ENCODE results near the gene KIAA1328. TPM values are rescaled to one million over a fixed set of nuclear protein-coding genes. Genes with fewer than 3 reads are reported as not detected.
A peak's percentile ranks its signal among the peaks of the same experiment; 100 is the strongest.

The KIAA1328 gene
- total and polyA plus RNA-seq, 2 donors (not counting 3 experiments of a cell fraction or from before 2014, with no cell fraction given) = 2.7 to 6.5 TPM

DNA sequence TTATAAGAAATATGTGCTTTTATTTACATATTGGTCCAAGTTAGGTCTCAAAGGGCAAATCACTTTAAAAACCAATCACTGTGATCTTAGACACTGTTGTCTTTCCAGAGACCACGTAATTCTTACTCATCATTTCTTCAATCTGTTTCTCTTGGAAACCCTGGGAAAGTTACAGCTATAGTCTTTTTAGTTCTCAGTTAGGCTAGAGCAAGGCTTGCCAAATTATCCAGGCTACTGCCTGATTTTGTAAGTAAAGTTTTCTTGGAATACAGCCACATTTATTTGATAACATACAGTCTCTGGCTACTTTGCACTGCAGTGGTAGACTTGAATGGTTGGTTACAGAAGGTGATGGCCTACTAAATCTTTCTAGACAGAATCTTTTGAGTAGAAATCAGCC is 106.0 kb downstream of the KIAA1328 start:
- dilution Hi-C loops (cut with MboI; ENCODE audit: extremely low pct_ligation_motif_present, low sequenced_read_pairs) = no loop called here
- Histone ChIP-seq H3K79me2 (ENCODE audit: control insufficient read depth, insufficient read depth, low read length) (no peaks in the 10 kb centered on the region), H3K36me3 (ENCODE audit: control insufficient read depth in 2 of 2, extremely low read depth in 1 of 2, insufficient read depth in 2 of 2, low read length in 2 of 2) (no peaks in the 10 kb centered on the region), H3K9me1 (replicated peaks; ENCODE audit: control insufficient read depth, extremely low read depth, insufficient read depth, low read length) (no peaks in the 10 kb centered on the region), H3K9me3 (replicated peaks; ENCODE audit: control insufficient read depth, insufficient read depth, low read length) (no peaks in the 10 kb centered on the region), H3K27me3 (ENCODE audit: control insufficient read depth in 2 of 2, insufficient read depth in 2 of 2, low read length in 2 of 2) (no peaks in the 10 kb centered on the region), H3K27ac (ENCODE audit: insufficient read depth, low read depth, low read length) (no peak overlapping the region), H3K4me2 (ENCODE audit: insufficient read depth, low read length) (no peak overlapping the region), H3K4me1 (ENCODE audit: control insufficient read depth, extremely low read depth, insufficient read depth, low read length) (no peaks in the 10 kb centered on the region), H3K4me3 (replicated peaks in 1 of 3; ENCODE audit: insufficient read depth in 1 of 3, low read depth in 1 of 3, low read length in 3 of 3) (no peak overlapping the region), H3K9ac (replicated peaks; ENCODE audit: extremely low read depth, insufficient read depth, low read length) (no peak overlapping the region), H2AFZ (ENCODE audit: low read depth, low read length) (no peak overlapping the region), H4K20me1 (replicated peaks; ENCODE audit: control insufficient read depth, extremely low read depth, insufficient read depth, low read length) (no peaks in the 10 kb centered on the region)
- FAIRE-seq = no peak
- intact Hi-C loops (cut with micrococcal nuclease) = no loop called here
- POLR2A ChIA-PET = no interaction called here
- CTCF ChIA-PET = no interaction called here
- peak; percentile 29 for DNase-seq (ENCODE audit: low read depth, low spot score)
- no TSS peak for BruUV-seq (replicated peaks)
- TF ChIP-seq JUN (IDR thresholded peaks at IDR 0.05; ENCODE audit: borderline replicate concordance, insufficient read depth, insufficient read length, low read depth) = no peak
- no peak for TF ChIP-seq EZH2 (IDR thresholded peaks at IDR 0.05; ENCODE audit: borderline replicate concordance, low read depth, low read length, severe bottlenecking)
- TF ChIP-seq, protein P1, sequence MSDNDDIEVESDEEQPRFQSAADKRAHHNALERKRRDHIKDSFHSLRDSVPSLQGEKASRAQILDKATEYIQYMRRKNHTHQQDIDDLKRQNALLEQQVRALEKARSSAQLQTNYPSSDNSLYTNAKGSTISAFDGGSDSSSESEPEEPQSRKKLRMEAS (IDR thresholded peaks at IDR 0.05; ENCODE audit: insufficient read depth, insufficient read length) = no peak
- TF ChIP-seq GATA2 (IDR thresholded peaks at IDR 0.05; ENCODE audit: insufficient read depth, insufficient read length, low read depth, low read length) = no peak
- TF ChIP-seq POLR2A (IDR thresholded peaks at IDR 0.05; ENCODE audit: low read depth, low read length) = no peak
- no peak for TF ChIP-seq POLR2AphosphoS5 (IDR thresholded peaks at IDR 0.05; ENCODE audit: insufficient read depth, low read depth, low read length)
- TF ChIP-seq MYC (IDR thresholded peaks at IDR 0.05; ENCODE audit: low read depth, low read length) = no peak
- TF ChIP-seq FOS (IDR thresholded peaks at IDR 0.05; ENCODE audit: borderline replicate concordance, insufficient read depth, low read length) = no peak
- no peak for TF ChIP-seq CTCF (IDR thresholded peaks at IDR 0.05; ENCODE audit: extremely low read depth in 1 of 2, insufficient read depth in 1 of 2, low read depth in 1 of 2, low read length in 2 of 2)
